ENCODE data around the gene ATP2A1. TPM values are rescaled to one million over a fixed set of nuclear protein-coding genes. Genes with fewer than 3 reads are reported as not detected.

ATP2A1 gene
- total and polyA plus RNA-seq, 2 of the 13 experiments (the other 11 are each of a cell fraction or from before 2014, with no cell fraction given): 3.2 to 12.5 TPM

DNA sequence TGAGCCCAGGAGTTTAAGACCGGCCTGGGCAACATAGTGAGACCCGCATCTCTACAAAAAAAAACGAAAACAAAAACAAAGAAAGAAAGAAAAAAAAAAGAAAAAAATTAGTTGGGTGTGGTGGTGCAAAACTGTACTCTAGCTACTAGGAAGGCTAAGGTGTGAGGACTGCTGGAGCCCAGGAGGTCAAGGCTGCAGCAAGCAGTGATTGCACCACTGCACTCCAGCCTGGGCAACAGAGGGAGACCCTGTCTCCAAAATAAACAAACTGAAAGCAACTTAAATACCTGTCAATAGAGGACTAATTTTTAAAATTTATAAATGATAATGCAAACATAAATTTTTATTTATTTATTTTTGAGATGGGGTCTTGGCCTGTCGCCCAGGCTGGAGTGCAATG is 17.3 kb downstream of the ATP2A1 start (continued):
- TF ChIP-seq HNRNPLL (IDR thresholded peaks at IDR 0.05; ENCODE audit: low read depth, low read length, poor library complexity, severe bottlenecking) (no peak), MEF2D (CRISPR knock-in tag; IDR thresholded peaks at IDR 0.05) (no peak), RARG (CRISPR knock-in tag; IDR thresholded peaks at IDR 0.05; ENCODE audit: low read depth) (no peak), ZNF3 (CRISPR knock-in tag; IDR thresholded peaks at IDR 0.05) (peak; percentile 62; the same call in 1 of the 2 replicates), RXRA (CRISPR knock-in tag; IDR thresholded peaks at IDR 0.05) (peak; percentile 27; the same call in 1 of the 2 replicates), RARA (CRISPR knock-in tag; IDR thresholded peaks at IDR 0.05) (peak; percentile 62; the same call in 1 of the 2 replicates), ZNF552 (CRISPR knock-in tag; IDR thresholded peaks at IDR 0.05; ENCODE audit: borderline replicate concordance) (no peak), ZNF605 (CRISPR knock-in tag; IDR thresholded peaks at IDR 0.05) (no peak), FOXJ3 (CRISPR knock-in tag; IDR thresholded peaks at IDR 0.05; ENCODE audit: borderline replicate concordance) (peak; percentile 61; the same call in 1 of the 2 replicates), ZNF430 (CRISPR knock-in tag; IDR thresholded peaks at IDR 0.05) (no peak), ZBTB8A (CRISPR knock-in tag; IDR thresholded peaks at IDR 0.05; ENCODE audit: borderline replicate concordance, low read depth) (no peak), ZMYM3 (CRISPR knock-in tag; IDR thresholded peaks at IDR 0.05) (peak; percentile 67; the same call in 1 of the 2 replicates), SALL1 (CRISPR knock-in tag; IDR thresholded peaks at IDR 0.05) (peak; percentile 86), FOXA3 (CRISPR knock-in tag; IDR thresholded peaks at IDR 0.05) (0 out of 2 replicates have a peak, but pooled peaks have one; percentile 19), POLR2AphosphoS2 (IDR thresholded peaks at IDR 0.05; ENCODE audit: low read depth, low read length) (no peak), ZFP36L1 (CRISPR knock-in tag; IDR thresholded peaks at IDR 0.05) (no peak), ZC3H4 (CRISPR knock-in tag; IDR thresholded peaks at IDR 0.05; ENCODE audit: borderline replicate concordance) (no peak)
- TF ChIP-seq, protein P1, sequence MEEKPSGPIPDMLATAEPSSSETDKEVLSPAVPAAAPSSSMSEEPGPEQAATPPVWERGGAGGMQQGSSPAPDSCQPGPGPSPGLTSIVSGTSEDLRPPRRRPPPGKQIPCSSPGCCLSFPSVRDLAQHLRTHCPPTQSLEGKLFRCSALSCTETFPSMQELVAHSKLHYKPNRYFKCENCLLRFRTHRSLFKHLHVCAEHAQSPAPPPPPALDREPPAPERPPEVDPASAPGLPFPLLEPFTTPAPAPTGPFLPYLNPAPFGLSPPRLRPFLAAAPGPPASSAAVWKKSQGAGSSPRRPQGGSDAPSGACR (CRISPR knock-in tag; IDR thresholded peaks at IDR 0.05): no peak
- TF ChIP-seq, protein P2, sequence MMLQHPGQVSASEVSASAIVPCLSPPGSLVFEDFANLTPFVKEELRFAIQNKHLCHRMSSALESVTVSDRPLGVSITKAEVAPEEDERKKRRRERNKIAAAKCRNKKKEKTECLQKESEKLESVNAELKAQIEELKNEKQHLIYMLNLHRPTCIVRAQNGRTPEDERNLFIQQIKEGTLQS (CRISPR knock-in tag; IDR thresholded peaks at IDR 0.05): no peak
- TF ChIP-seq, protein P3, sequence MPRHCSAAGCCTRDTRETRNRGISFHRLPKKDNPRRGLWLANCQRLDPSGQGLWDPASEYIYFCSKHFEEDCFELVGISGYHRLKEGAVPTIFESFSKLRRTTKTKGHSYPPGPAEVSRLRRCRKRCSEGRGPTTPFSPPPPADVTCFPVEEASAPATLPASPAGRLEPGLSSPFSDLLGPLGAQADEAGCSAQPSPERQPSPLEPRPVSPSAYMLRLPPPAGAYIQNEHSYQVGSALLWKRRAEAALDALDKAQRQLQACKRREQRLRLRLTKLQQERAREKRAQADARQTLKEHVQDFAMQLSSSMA (CRISPR knock-in tag; IDR thresholded peaks at IDR 0.05): no peak
- TF ChIP-seq, protein P4, sequence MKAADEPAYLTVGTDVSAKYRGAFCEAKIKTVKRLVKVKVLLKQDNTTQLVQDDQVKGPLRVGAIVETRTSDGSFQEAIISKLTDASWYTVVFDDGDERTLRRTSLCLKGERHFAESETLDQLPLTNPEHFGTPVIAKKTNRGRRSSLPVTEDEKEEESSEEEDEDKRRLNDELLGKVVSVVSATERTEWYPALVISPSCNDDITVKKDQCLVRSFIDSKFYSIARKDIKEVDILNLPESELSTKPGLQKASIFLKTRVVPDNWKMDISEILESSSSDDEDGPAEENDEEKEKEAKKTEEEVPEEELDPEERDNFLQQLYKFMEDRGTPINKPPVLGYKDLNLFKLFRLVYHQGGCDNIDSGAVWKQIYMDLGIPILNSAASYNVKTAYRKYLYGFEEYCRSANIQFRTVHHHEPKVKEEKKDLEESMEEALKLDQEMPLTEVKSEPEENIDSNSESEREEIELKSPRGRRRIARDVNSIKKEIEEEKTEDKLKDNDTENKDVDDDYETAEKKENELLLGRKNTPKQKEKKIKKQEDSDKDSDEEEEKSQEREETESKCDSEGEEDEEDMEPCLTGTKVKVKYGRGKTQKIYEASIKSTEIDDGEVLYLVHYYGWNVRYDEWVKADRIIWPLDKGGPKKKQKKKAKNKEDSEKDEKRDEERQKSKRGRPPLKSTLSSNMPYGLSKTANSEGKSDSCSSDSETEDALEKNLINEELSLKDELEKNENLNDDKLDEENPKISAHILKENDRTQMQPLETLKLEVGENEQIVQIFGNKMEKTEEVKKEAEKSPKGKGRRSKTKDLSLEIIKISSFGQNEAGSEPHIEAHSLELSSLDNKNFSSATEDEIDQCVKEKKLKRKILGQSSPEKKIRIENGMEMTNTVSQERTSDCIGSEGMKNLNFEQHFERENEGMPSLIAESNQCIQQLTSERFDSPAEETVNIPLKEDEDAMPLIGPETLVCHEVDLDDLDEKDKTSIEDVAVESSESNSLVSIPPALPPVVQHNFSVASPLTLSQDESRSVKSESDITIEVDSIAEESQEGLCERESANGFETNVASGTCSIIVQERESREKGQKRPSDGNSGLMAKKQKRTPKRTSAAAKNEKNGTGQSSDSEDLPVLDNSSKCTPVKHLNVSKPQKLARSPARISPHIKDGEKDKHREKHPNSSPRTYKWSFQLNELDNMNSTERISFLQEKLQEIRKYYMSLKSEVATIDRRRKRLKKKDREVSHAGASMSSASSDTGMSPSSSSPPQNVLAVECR (CRISPR knock-in tag; IDR thresholded peaks at IDR 0.05; ENCODE audit: borderline replicate concordance): peak; percentile 9; the same call in 1 of the 2 replicates
- TF ChIP-seq, protein P5, sequence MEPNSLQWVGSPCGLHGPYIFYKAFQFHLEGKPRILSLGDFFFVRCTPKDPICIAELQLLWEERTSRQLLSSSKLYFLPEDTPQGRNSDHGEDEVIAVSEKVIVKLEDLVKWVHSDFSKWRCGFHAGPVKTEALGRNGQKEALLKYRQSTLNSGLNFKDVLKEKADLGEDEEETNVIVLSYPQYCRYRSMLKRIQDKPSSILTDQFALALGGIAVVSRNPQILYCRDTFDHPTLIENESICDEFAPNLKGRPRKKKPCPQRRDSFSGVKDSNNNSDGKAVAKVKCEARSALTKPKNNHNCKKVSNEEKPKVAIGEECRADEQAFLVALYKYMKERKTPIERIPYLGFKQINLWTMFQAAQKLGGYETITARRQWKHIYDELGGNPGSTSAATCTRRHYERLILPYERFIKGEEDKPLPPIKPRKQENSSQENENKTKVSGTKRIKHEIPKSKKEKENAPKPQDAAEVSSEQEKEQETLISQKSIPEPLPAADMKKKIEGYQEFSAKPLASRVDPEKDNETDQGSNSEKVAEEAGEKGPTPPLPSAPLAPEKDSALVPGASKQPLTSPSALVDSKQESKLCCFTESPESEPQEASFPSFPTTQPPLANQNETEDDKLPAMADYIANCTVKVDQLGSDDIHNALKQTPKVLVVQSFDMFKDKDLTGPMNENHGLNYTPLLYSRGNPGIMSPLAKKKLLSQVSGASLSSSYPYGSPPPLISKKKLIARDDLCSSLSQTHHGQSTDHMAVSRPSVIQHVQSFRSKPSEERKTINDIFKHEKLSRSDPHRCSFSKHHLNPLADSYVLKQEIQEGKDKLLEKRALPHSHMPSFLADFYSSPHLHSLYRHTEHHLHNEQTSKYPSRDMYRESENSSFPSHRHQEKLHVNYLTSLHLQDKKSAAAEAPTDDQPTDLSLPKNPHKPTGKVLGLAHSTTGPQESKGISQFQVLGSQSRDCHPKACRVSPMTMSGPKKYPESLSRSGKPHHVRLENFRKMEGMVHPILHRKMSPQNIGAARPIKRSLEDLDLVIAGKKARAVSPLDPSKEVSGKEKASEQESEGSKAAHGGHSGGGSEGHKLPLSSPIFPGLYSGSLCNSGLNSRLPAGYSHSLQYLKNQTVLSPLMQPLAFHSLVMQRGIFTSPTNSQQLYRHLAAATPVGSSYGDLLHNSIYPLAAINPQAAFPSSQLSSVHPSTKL (CRISPR knock-in tag; IDR thresholded peaks at IDR 0.05): peak; percentile 29; the same call in 1 of the 2 replicates

All from HepG2 (cell line).